SKM-1 treated with dmso at 0.1 percent for 144 hours (cell line): ENCODE data around the gene TUBA1A.
"Not testable (repeated sequence)": the region's sequence is repeated elsewhere in the genome, so short reads cannot be mapped to it uniquely, and the experiment has no call there.

ENCODE experiments used
- DNase-seq: peaks from one replicate; lab custom pipeline; 2025; ENCODE audit not compliant: unreplicated experiment; lab: John Stamatoyannopoulos, UW

TUBA1A gene

DNA sequence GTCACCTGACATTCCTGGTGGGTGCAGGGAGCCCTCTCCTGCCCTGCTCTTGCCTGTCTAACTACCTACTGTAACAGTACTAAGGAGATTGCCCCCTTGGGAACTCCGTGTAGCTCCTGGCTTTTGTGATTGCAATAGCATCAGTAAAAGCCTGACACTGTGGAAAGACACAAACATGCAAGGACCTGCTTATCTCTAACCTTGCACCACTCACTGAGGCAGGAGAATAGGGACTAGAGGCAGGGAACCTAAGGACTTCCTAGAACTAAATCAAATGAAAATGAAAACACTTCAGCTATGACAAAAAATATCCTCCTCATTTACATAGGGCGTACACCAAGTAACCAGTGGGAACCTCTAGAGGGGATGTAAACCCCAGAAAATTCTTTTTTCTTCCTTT lies 28.5 kb downstream of the TUBA1A start:
- DNase-seq = no peak

GRCh38 chr12:49154221-49154620 lies 34.7 kb downstream of the TUBA1A start:
- no peak for DNase-seq

DNA sequence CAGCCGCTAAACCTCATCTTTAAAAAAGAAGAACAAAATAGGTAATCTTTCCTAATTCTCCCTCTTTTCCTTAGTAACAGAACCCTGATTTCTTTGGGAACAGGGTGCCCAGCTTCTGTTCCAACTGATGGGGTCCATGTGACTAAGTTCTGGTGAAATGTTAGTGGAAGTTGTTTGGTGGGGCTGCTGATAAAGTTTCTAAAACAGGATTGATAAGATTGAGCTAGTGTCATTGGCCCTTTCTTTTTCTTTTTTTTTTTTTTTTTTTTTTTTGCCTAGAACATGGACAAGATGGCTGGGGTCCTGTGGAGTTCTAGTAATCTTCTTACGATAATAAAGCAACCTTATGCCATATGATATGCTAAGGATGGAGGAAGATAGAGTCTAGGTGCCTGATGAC lies 41.5 kb downstream of the TUBA1A start:
- DNase-seq = no peak

DNA sequence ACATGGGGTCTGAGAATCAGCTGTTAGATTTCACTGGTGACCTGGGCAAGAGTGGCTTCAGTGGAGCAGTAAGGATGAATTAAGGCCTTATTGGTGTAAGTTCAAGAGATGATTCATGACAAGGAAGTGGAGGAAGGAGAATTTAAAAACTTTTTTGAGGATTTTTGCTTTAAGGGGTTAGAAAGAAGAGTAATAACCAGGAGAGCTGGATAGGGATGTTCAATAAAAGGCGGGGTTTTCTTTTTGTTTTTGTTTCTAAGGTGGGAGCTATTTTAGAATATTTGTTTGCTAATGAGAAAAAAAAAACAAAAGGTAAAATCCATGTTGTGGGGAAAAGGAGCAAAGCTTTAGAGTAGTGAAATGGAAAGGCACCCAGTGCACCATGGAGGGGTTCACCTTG lies 42.5 kb downstream of the TUBA1A start:
- no peak for DNase-seq

GRCh38 chr12:49144384-49144783 lies 44.5 kb downstream of the TUBA1A start:
- no peak for DNase-seq

DNA sequence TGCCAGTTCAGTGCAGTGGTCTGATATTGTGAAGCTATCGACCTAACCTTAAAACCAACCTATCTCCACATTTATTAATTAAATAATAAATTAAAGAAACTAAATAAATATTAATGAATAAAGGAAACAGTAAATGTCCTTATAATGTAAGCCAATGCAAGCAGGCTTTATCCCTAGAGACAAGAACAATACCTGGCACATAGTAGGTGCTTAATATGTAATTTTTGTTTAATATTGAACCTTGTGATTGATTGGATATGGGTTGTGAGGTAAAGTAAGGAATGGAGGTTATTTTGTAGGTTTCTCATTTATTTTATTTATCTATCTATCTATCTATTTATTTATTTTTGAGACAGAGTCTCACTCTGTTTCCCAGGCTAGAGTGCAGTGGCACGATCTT lies 49.9 kb downstream of the TUBA1A start:
- no peak for DNase-seq

GRCh38 chr12:49138587-49138986 lies 50.3 kb downstream of the TUBA1A start:
- no peak for DNase-seq

- no peak for DNase-seq
These were observed 51.4 kb downstream of the TUBA1A start for GRCh38 chr12:49137476-49137875.

DNA sequence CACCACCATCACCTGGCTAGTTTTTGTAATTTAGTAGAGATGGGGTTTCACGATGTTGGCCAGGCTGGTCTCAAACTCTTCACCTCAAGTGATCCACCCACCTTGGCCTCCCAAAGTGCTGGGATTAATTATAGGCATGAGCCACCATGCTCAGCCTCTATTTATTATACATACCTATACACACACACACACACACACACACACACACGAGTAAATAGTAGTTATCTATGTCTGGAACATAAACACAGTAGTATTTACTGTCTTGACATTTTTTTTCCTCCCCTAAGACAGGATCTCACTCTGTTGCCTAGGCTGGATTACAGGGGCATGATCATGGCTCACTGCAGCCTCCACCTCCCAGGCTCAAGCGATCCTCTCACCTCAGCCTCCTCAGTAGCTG lies 51.9 kb downstream of the TUBA1A start:
- not testable (repeated sequence) for DNase-seq
